Ovary (tissue), 9 donors: ENCODE measurements around the gene RTN4IP1. TPM values are rescaled to one million over a fixed set of nuclear protein-coding genes. Genes with fewer than 3 reads are reported as not detected.

ENCODE experiments used
- DNase-seq, 5 donors: peaks; one replicate each; pipeline ENCODE4 v3.0.0-alpha.2; 2019 to 2020
- H3K27ac ChIP-seq, 2 donors: fragments of 200-600 bp; one replicate each; pipeline versions ENCODE4 v1.5.1 to v1.8.0; 2019 to 2022
- H3K27me3 ChIP-seq: fragments of 200-600 bp; one replicate; pipeline ENCODE4 v1.8.0; 2022
- H3K36me3 ChIP-seq: fragments of 200-600 bp; sonication (generic); one replicate; pipeline ENCODE4 v1.5.1; 2019
- H3K4me1 ChIP-seq: one replicate; pipeline ENCODE4 v1.8.1; 2013; ENCODE audit warnings: mild to moderate bottlenecking, moderate library complexity; ENCODE audit not compliant: insufficient read depth
- H3K4me3 ChIP-seq: fragments of 200-600 bp; sonication (generic); one replicate; pipeline ENCODE4 v1.5.1; 2017
- H3K9me3 ChIP-seq, 2 donors: fragments of 200-600 bp in 1 of 2; sonication (generic) in 1 of 2; one replicate each; pipeline versions ENCODE4 v1.5.1 to v1.8.1; 2013 to 2019; ENCODE audit warnings: mild to moderate bottlenecking in 1 of 2, moderate library complexity in 1 of 2
- EP300 ChIP-seq: sonication (generic); formaldehyde crosslinking; IDR thresholded peaks from one replicate; pipeline ENCODE4 v1.6.1; 2017; ENCODE audit warnings: antibody characterized with exemption
- POLR2A ChIP-seq: fragments of 450-650 bp; IDR thresholded peaks from one replicate; pipeline ENCODE4 v1.6.1; 2017; ENCODE audit warnings: antibody characterized with exemption, mild to moderate bottlenecking, moderate library complexity
- WGBS, 3 donors: extraction: QIAGEN DNeasy Blood & Tissue Kit in 1 of 3; methylation state at CpG; one replicate each; pipeline versions ENCODE4 v1.1.5 to v1.1.7; 2013 to 2017; 5-methylcytosine and 5-hydroxymethylcytosine counted together
- intact Hi-C, 4 donors: fragments of 100-400 bp; cut with DNase I; formaldehyde crosslinking; loops; one replicate each; pipeline versions ENCODE4 v1.11.0 to v1.15.1; 2022 to 2023
- polyA plus RNA-seq, 2 donors: library from polyadenylated mRNA; stranded (reverse); fragments of 200-250 nt in 1 of 2; fragments of 350-450 nt in 1 of 2; fragmentation: Illumina TruSeq in 1 of 2; extraction: RNeasy Lipid Tissue Mini Kit (QIAGEN cat#74804) in 1 of 2; gene quantifications; one replicate each; pipeline ENCODE4 v1.2.3, GENCODE V29; 2013 to 2014
- total RNA-seq, 7 donors: library from RNA; depleted of rRNA in 2 of 7; stranded (reverse); fragments of >200 nt in 2 of 7; fragmentation: NEBNext Ultra II Directional in 3 of 7; extraction: Animal tissue kit (Norgen Biotek cat#: 25700) in 3 of 7; gene quantifications; one replicate each; pipeline versions ENCODE4 v1.1.0 to v1.2.4, GENCODE V29; 2016 to 2023
- TF ChIP-seq, protein P1 (sequence below), 3 donors: fragments of 450-650 bp in 2 of 3; fragments of 200-600 bp in 1 of 3; IDR thresholded peaks; one replicate each; pipeline versions ENCODE4 v1.5.1 to v1.8.0; 2016 to 2022; ENCODE audit warnings: antibody characterized with exemption in 3 of 3, mild to moderate bottlenecking in 1 of 3
- donor health status: DM: no; HTN: no; CAD: no; lungs with moderate emphysema.
- donor health status: DM: no; HTN: no; CAD: no.
- donor health status: Bipolar disorder and iron deficiency.
- donor health status: DM: yes; HTN: yes; CAD: no.
- donor health status: DM: no; HTN: no; CAD: no.
- donor health status: DM: yes; HTN: yes; CAD: no.

The RTN4IP1 gene
- total and polyA plus RNA-seq, 9 donors, result 2.0 to 5.2 (median 3.0) TPM

DNA sequence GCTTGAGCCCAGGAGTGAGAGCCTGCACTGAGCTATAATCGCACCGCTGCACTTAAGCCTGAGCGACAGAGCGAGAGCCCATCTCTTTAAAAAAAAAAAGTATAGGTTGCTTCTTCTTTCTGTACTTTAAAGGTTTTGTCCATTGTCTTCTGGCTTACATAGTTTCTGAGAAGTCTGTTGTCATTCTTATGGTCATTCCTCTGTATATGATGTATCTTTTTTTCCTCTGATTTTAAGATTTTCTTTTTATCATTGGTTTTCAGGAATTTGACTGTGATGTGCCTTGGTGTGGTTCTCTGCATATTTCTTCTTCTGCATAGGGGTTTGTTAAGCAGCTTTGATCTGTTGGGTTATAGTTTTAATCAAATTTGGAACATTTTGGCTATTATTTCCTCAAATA is 29.2 kb upstream of the RTN4IP1 start:
- H3K9me3 ChIP-seq, result peaks cover 0 to 4% of the 10 kb centered on the region in 2 donors
- H3K27me3 ChIP-seq, result no peaks in the 10 kb centered on the region
- no peak overlapping the region for H3K4me3 ChIP-seq
- no peak for DNase-seq
- no peak overlapping the region for H3K27ac ChIP-seq
- WGBS, 3 donors, result 93 to 98% (median 93%) methylated on average over 4 of the region's 4 CpGs
- TF ChIP-seq, protein P1, sequence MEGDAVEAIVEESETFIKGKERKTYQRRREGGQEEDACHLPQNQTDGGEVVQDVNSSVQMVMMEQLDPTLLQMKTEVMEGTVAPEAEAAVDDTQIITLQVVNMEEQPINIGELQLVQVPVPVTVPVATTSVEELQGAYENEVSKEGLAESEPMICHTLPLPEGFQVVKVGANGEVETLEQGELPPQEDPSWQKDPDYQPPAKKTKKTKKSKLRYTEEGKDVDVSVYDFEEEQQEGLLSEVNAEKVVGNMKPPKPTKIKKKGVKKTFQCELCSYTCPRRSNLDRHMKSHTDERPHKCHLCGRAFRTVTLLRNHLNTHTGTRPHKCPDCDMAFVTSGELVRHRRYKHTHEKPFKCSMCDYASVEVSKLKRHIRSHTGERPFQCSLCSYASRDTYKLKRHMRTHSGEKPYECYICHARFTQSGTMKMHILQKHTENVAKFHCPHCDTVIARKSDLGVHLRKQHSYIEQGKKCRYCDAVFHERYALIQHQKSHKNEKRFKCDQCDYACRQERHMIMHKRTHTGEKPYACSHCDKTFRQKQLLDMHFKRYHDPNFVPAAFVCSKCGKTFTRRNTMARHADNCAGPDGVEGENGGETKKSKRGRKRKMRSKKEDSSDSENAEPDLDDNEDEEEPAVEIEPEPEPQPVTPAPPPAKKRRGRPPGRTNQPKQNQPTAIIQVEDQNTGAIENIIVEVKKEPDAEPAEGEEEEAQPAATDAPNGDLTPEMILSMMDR (IDR thresholded peaks at IDR 0.05), result no peak
- TF ChIP-seq POLR2A (no peak), EP300 (no peak)
- no peaks in the 10 kb centered on the region for H3K4me1 ChIP-seq
- no peaks in the 10 kb centered on the region for H3K36me3 ChIP-seq
- intact Hi-C loops, result no loop called here

DNA sequence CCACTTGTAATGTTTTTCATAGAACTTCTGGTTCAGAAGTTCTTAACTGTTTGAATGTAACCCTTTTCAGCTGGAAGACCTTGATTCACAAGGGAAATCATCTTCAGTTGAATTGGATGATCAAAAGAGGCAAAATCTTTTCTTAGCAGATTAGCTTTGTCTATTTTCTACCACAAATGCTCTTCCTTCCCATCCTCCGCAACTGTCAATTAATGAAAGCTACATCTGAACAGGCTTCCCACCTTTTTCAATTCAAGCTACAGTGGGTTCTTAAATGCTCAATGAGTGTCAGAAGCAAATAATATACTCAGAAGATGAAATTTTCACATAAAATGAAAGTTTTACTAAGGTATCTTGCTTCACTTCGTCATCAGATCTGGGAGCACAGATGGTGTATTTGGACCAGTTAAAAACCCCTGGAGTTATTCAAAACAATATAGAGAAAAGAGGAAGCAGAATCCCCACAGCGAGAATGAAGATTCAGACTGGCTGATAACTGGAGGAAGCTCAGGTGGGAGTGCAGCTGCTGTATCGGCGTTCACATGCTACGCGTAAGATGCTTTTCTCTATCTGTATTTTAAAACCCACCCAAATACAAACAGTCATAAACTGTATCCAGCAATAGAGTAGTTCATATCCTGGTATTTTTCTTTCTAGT is 19.5 kb upstream of the RTN4IP1 start:
- Histone ChIP-seq H3K27ac (no peak overlapping the region), H3K4me3 (no peak overlapping the region), H3K27me3 (no peaks in the 10 kb centered on the region), H3K36me3 (no peaks in the 10 kb centered on the region), H3K4me1 (no peaks in the 10 kb centered on the region), H3K9me3 (no peaks in the 10 kb centered on the region)
- WGBS, 3 donors, result 95 to 96% (median 95%) methylated on average over 7 of the region's 7 CpGs
- TF ChIP-seq, protein P1 (IDR thresholded peaks at IDR 0.05), result no peak
- no peak for TF ChIP-seq POLR2A
- TF ChIP-seq EP300, result no peak
- intact Hi-C loops, result no loop called here
- DNase-seq, result no peak

DNA sequence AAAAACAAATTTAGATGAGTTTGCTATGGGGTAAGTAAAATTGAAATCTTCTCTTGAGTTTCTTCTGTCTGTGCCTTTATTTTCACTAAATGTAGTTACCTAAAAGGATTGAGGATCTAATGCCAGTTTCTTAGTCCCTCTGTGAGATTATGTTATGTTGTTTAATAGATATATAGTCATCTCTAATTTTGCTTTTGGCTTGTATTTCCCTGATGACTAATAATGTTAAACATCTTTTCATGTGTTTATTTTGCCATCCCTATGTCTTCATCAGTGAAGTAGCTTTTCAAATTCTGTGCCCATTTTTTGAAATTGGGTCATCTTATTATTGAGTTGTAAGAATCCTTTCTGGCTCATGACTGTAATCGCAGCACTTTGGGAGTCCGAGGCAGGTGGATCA is 13.8 kb upstream of the RTN4IP1 start:
- TF ChIP-seq POLR2A (no peak), EP300 (no peak)
- TF ChIP-seq, protein P1 (IDR thresholded peaks at IDR 0.05), result no peak
- Histone ChIP-seq H3K36me3 (no peaks in the 10 kb centered on the region), H3K4me3 (no peak overlapping the region), H3K27me3 (no peaks in the 10 kb centered on the region), H3K9me3 (no peaks in the 10 kb centered on the region), H3K27ac (no peak overlapping the region), H3K4me1 (no peaks in the 10 kb centered on the region)
- 75 to 100% (median 98%) methylated on average over 2 of the region's 2 CpGs for WGBS, 3 donors
- intact Hi-C loops, result no loop called here
- DNase-seq, result no peak

DNA sequence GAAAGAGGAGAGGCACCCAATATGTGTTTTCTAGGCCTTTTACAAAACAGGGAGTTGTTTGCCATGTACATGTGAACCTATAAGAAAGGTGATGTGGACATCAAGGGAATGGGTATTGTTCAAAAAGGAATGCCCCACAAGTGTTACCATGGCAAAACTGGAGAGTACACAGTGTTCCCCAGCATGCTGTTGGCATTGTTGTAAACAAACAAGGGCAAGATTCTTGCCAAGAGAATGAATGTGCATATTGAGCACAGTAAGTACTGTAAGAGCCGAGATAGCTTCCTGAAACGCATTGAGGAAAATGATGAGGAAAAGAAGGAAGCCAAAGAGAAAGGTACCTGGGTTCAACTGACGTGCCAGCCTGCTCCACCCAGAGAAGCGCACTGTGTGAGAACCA is 13.2 kb upstream of the RTN4IP1 start:
- intact Hi-C loops, result no loop called here
- H3K4me3 ChIP-seq, result no peak overlapping the region

More for the DNA sequence above, 13.2 kb upstream of the RTN4IP1 start:
- H3K27ac ChIP-seq, result no peak overlapping the region
- H3K36me3 ChIP-seq, result no peaks in the 10 kb centered on the region
- TF ChIP-seq, protein P1 (IDR thresholded peaks at IDR 0.05), result no peak
- TF ChIP-seq POLR2A (no peak), EP300 (no peak)
- no peaks in the 10 kb centered on the region for H3K9me3 ChIP-seq
- H3K27me3 ChIP-seq, result no peaks in the 10 kb centered on the region
- WGBS, 3 donors, result 90 to 97% (median 96%) methylated on average over 4 of the region's 4 CpGs
- DNase-seq, result no peak
- H3K4me1 ChIP-seq, result no peaks in the 10 kb centered on the region
